Central memory CD8-positive, alpha-beta T cell (primary cell): ENCODE data around the gene AKAP9.
"Not testable (repeated sequence)": the region's sequence is repeated elsewhere in the genome, so short reads cannot be mapped to it uniquely, and the experiment has no call there.

Experiments
- ATAC-seq: fragments of 150-1000 bp; cut with Tn5 transposase; replicated peaks from 2 replicates; pipeline ENCODE4 v1.10.0; 2022; ENCODE audit warnings: mild to moderate bottlenecking, moderate FRiP score, moderate number of reproducible peaks; ENCODE audit not compliant: poor library complexity, severe bottlenecking; ENCODE audit errors: extremely low read depth
- DNase-seq, 2 donors: peaks; one replicate each; pipeline ENCODE4 v3.0.0; 2021; ENCODE audit warnings: low spot score in 2 of 2
- H3K27ac Mint-ChIP-seq: one replicate; pipeline ENCODE4 v1.8.0; 2022; ENCODE audit warnings: low read depth, mild to moderate bottlenecking, moderate library complexity, mixed read lengths
- H3K27me3 Mint-ChIP-seq: one replicate; pipeline ENCODE4 v1.8.0; 2022; ENCODE audit warnings: mixed read lengths
- H3K36me3 Mint-ChIP-seq: one replicate; pipeline ENCODE4 v1.8.0; 2022; ENCODE audit warnings: mild to moderate bottlenecking, moderate library complexity, mixed read lengths; ENCODE audit not compliant: insufficient read depth
- H3K4me1 Mint-ChIP-seq: one replicate; pipeline ENCODE4 v1.8.0; 2022; ENCODE audit warnings: mixed read lengths
- H3K4me3 Mint-ChIP-seq: one replicate; pipeline ENCODE4 v1.8.0; 2022; ENCODE audit warnings: mild to moderate bottlenecking, moderate library complexity, mixed read lengths
- H3K9me3 Mint-ChIP-seq: one replicate; pipeline ENCODE4 v1.8.0; 2022; ENCODE audit warnings: mixed read lengths

Gene AKAP9

DNA sequence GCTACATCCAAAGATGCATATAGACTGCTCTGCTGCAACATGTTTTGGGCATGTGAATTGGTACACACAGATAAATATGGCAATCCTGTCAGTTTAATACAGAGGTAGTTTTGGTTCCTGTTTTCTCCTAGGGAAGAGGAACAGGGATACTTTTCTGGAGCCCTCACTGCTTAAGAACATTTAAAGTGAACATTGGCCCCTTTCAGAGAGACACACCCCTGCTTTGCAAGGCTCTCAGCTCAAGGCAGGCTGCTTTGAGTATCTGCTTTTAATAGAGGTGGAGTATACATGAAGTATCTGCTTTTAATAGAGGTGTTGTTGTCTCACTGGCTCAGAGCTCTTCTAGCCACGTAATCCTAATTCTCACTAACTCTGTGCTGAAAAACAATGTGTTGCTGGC lies 154.7 kb downstream of the AKAP9 start:
- no peak overlapping the region for H3K27ac Mint-ChIP-seq
- no peaks in the 10 kb centered on the region for H3K4me1 Mint-ChIP-seq
- no peak overlapping the region for H3K4me3 Mint-ChIP-seq
- H3K9me3 Mint-ChIP-seq, result no peaks in the 10 kb centered on the region
- DNase-seq (no peak), ATAC-seq (no peak)
- peaks cover 47% of the 10 kb centered on the region for H3K36me3 Mint-ChIP-seq
- no peaks in the 10 kb centered on the region for H3K27me3 Mint-ChIP-seq

GRCh38 chr7:92100534-92100933 lies 159.9 kb downstream of the AKAP9 start:
- no peak overlapping the region for H3K27ac Mint-ChIP-seq
- no peak overlapping the region for H3K4me3 Mint-ChIP-seq
- no peaks in the 10 kb centered on the region for H3K9me3 Mint-ChIP-seq
- no peaks in the 10 kb centered on the region for H3K27me3 Mint-ChIP-seq
- H3K36me3 Mint-ChIP-seq, result peaks cover 58% of the 10 kb centered on the region
- no peaks in the 10 kb centered on the region for H3K4me1 Mint-ChIP-seq
- DNase-seq, result no peak
- ATAC-seq, result no peak

DNA sequence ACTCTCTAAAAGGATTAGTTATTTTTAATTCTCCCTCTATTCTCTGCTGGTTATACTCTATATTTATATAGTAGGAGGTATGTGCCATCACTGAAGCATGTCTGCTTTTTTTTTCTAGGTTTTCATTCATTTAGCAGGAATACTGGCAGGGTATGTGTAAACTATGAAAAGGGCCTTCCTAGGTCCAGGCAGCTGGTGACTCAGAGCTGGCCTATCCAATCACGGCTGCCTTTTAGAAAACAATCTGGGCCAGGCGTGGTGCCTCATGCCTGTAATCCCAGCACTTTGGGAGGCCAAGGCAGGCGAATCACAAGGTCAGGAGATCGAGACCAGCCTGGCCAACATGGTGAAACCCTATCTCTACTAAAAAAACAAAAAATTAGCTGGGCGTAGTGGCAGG lies 162.2 kb downstream of the AKAP9 start:
- not testable (repeated sequence) for ATAC-seq, DNase-seq, H3K27me3 Mint-ChIP-seq, H3K9me3 Mint-ChIP-seq, H3K4me1 Mint-ChIP-seq, H3K27ac Mint-ChIP-seq, H3K4me3 Mint-ChIP-seq
- peaks cover 53% of the 10 kb centered on the region for H3K36me3 Mint-ChIP-seq

DNA sequence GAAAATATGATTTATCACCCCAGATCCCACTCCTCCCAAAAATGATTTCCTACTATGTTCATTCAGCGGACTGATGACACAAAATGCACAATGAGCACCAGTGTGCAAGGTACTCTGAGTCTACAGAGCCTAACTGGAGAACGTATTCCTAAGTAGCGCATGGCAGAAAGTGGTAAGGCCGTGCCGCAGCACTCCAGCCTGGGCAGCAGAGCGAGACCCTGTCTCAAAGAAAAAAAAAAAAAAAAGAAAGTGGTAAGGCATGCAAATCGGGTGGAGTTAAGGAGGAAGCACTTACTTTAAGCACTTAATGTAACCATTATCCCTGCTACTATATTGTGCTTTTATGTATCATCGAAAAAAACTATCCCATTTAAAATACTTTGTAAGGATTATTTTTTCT lies 168.2 kb downstream of the AKAP9 start:
- Mint-ChIP-seq H3K9me3 (no peaks in the 10 kb centered on the region), H3K36me3 (peaks cover 32% of the 10 kb centered on the region), H3K4me3 (no peak overlapping the region), H3K4me1 (no peaks in the 10 kb centered on the region), H3K27ac (no peak overlapping the region), H3K27me3 (no peaks in the 10 kb centered on the region)
- ATAC-seq (no peak), DNase-seq (no peak)

DNA sequence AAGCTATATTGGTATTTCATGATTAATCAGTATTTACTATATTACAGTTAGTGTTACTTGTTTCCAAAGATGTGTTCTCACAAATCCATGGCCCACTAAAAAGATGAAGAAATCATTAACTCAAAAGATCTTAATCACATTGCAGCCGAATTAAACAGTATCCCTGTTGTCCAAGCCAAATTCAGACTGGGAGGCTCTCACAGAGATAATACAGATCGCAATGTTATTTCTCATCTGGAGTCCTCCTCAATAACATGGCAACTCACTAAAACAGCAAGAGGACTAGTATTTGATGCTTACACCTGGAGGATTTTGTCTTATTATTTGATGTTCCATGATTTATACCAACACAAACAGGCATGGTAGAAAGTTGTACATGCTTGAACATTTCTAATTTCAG lies 170.2 kb downstream of the AKAP9 start:
- no peak for ATAC-seq
- peaks cover 35% of the 10 kb centered on the region for H3K36me3 Mint-ChIP-seq
- H3K27ac Mint-ChIP-seq, result no peak overlapping the region
- H3K4me1 Mint-ChIP-seq, result peaks cover 8% of the 10 kb centered on the region
- no peaks in the 10 kb centered on the region for H3K27me3 Mint-ChIP-seq
- H3K4me3 Mint-ChIP-seq, result no peak overlapping the region
- no peak for DNase-seq
- H3K9me3 Mint-ChIP-seq, result no peaks in the 10 kb centered on the region

DNA sequence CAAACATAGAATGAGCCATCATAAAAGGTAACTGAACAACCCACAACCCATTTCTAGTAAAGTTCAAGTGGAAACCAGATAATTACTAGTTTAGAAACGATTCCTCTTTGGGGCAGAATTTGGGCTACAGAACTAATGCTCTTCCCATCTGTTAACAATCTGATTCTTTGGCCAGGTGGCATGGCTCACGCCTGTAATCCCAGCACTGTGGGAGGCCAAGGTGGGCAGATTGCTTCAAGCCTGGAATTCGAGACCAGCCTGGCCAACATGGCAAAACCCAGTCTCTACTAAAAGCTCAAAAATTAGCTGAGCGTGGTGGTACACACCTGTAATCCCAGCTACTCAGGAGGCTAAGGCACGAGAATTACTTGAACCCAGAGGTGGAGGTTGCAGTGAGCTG lies 175.2 kb downstream of the AKAP9 start:
- H3K27ac Mint-ChIP-seq, result no peak overlapping the region
- no peaks in the 10 kb centered on the region for H3K9me3 Mint-ChIP-seq
- H3K4me3 Mint-ChIP-seq, result no peak overlapping the region
- peaks cover 11% of the 10 kb centered on the region for H3K4me1 Mint-ChIP-seq
- H3K36me3 Mint-ChIP-seq, result peaks cover 27% of the 10 kb centered on the region
- H3K27me3 Mint-ChIP-seq, result no peaks in the 10 kb centered on the region
- ATAC-seq (no peak), DNase-seq (no peak)

- peaks cover 13% of the 10 kb centered on the region for H3K4me1 Mint-ChIP-seq
- DNase-seq (no peak), ATAC-seq (no peak)
- H3K27me3 Mint-ChIP-seq, result no peaks in the 10 kb centered on the region
- no peak overlapping the region for H3K27ac Mint-ChIP-seq
- peaks cover 26% of the 10 kb centered on the region for H3K36me3 Mint-ChIP-seq
- H3K4me3 Mint-ChIP-seq, result no peak overlapping the region
- no peaks in the 10 kb centered on the region for H3K9me3 Mint-ChIP-seq
These were observed 176.3 kb downstream of the AKAP9 start for GRCh38 chr7:92116949-92117348.

- no peak overlapping the region for H3K27ac Mint-ChIP-seq
These were observed 178.6 kb downstream of the AKAP9 start for GRCh38 chr7:92119213-92119759.

GRCh38 chr7:92121681-92122080 lies 181.0 kb downstream of the AKAP9 start:
- Mint-ChIP-seq H3K27me3 (no peaks in the 10 kb centered on the region), H3K4me1 (peaks cover 5% of the 10 kb centered on the region), H3K36me3 (peaks cover 34% of the 10 kb centered on the region), H3K27ac (no peak overlapping the region), H3K9me3 (no peaks in the 10 kb centered on the region), H3K4me3 (no peak overlapping the region)
- ATAC-seq (no peak), DNase-seq (no peak)

More at GRCh38 chr7:92119213-92119759, 178.6 kb downstream of the AKAP9 start:
- Mint-ChIP-seq H3K9me3 (no peaks in the 10 kb centered on the region), H3K36me3 (peaks cover 33% of the 10 kb centered on the region), H3K4me1 (peaks cover 10% of the 10 kb centered on the region), H3K4me3 (no peak overlapping the region), H3K27me3 (no peaks in the 10 kb centered on the region)
- DNase-seq (no peak), ATAC-seq (no peak)

- Mint-ChIP-seq H3K27me3 (no peaks in the 10 kb centered on the region), H3K4me3 (no peak overlapping the region), H3K9me3 (no peaks in the 10 kb centered on the region), H3K27ac (no peak overlapping the region), H3K36me3 (peaks cover 39% of the 10 kb centered on the region), H3K4me1 (peaks cover 14% of the 10 kb centered on the region)
- ATAC-seq, result no peak
- no peak for DNase-seq
These were observed 190.4 kb downstream of the AKAP9 start for GRCh38 chr7:92131093-92131492.

- no peak for DNase-seq
- H3K27me3 Mint-ChIP-seq, result no peaks in the 10 kb centered on the region
- no peak for ATAC-seq
- no peaks in the 10 kb centered on the region for H3K9me3 Mint-ChIP-seq
- H3K4me1 Mint-ChIP-seq, result peaks cover 14% of the 10 kb centered on the region
- H3K4me3 Mint-ChIP-seq, result no peak overlapping the region
- H3K27ac Mint-ChIP-seq, result no peak overlapping the region
- H3K36me3 Mint-ChIP-seq, result peaks cover 38% of the 10 kb centered on the region
These were observed 191.2 kb downstream of the AKAP9 start for GRCh38 chr7:92131764-92132330.

DNA sequence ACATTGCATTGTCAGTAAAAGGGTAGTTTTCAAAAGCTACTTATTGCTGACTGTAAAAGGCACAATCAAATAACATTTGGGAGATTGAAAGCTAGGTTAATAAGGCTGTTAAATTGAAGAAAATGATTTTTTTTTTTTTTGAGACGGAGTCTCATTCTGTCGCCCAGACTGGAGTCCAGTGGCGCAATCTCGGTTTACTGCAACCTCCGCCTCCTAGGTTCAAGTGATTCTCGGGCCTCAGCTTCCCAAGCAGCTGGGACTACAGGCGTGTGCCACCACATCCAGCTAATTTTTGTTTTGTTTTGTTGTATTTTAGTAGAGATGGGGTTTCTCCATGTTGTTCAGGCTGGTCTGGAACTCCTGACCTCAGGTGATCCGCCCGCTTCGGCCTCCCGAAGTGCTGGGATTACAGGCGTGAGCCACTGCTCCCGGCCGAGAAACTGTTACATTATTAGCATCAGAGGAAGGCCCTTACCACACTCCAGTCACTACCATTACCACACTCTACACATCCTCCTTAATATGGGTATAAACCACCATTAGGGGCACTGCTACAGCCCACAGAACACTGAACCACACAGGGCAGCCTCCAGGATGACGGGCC lies 192.6 kb downstream of the AKAP9 start:
- Mint-ChIP-seq H3K4me3 (peak overlapping the region; percentile 98), H3K27me3 (no peaks in the 10 kb centered on the region), H3K27ac (peak overlapping the region; percentile 98), H3K36me3 (peaks cover 35% of the 10 kb centered on the region), H3K4me1 (peaks cover 14% of the 10 kb centered on the region), H3K9me3 (no peaks in the 10 kb centered on the region)
- peak; percentile 55 for ATAC-seq
- DNase-seq, result no peak

DNA sequence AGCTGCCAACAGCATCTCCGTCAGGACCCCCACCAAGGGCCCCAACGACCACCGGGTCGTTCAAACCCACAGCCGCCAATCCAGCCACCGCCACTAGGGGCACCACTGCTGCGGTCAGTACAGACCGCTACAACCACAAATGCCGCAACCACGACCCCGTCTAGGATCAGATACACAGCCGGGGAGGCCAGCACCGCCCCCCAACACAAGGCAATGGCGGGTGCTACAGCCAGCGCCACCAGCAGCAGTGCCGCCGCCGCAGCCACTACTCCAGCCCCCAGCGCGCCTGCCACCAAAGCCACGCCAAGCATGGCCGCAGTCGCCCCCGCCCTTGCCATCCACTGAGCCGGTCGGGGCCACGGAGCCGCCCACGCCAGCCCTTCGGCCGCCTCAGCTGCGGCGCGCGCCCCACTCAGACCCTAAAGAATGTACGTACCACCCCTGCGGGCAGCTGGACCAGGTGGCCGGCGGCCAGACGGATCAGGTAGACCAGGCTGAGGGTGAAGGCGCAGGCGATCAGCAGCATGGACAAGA lies 193.1 kb downstream of the AKAP9 start:
- peaks cover 14% of the 10 kb centered on the region for H3K4me1 Mint-ChIP-seq

More for the DNA sequence above, 193.1 kb downstream of the AKAP9 start:
- H3K9me3 Mint-ChIP-seq, result no peaks in the 10 kb centered on the region
- peak overlapping the region; percentile 98 for H3K4me3 Mint-ChIP-seq
- peak overlapping the region; percentile 98 for H3K27ac Mint-ChIP-seq
- ATAC-seq, result peak; percentile 57
- H3K36me3 Mint-ChIP-seq, result peaks cover 32% of the 10 kb centered on the region
- peak; percentile 51 to 58 for DNase-seq
- H3K27me3 Mint-ChIP-seq, result no peaks in the 10 kb centered on the region
